ENCODE results near the gene POLA2. TPM values are rescaled to one million over a fixed set of nuclear protein-coding genes. Genes with fewer than 3 reads are reported as not detected.
"Not testable (repeated sequence)": the region's sequence is repeated elsewhere in the genome, so short reads cannot be mapped to it uniquely, and the experiment has no call there.

Gene POLA2
- total RNA-seq, 4 donors from 2014 or later = 3.1 to 14.1 (median 10.4) TPM

DNA sequence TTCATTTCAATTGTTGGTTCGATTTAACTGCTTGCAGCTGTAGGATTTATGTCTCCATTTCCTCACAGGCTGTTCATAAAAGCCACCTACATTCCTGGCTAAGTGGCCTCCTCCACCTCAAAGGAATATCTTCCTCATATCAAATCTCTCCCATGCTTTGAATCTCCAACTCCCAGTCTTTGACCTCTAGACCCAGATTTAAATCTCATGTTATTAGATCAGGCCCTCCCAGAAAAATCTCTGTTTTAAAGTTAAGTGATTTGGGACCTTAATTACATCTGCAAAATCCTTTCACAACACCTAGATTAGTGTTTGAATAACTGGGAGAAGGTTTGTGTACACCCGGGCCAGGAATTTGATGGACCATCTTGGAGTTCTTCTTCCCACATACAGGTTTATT is 33.9 kb upstream of the POLA2 start:
- Histone ChIP-seq H3K27me3 (no peaks in the 10 kb centered on the region), H3K4me1 (peaks cover 10 to 32% (median 18%) of the 10 kb centered on the region in 3 donors), H3K9me3 (no peaks in the 10 kb centered on the region), H3K36me3 (peaks cover 0 to 15% (median 0%) of the 10 kb centered on the region in 3 donors), H3K4me3 (no peak overlapping the region), H3K27ac (no peak overlapping the region)
- intact Hi-C loops (cut with DNase I) = no loop called here
- WGBS, 2 donors = 65 to 86% methylated on average over 2 of the region's 2 CpGs
- no peak for TF ChIP-seq POLR2A (IDR thresholded peaks at IDR 0.05)
- TF ChIP-seq, protein P1, sequence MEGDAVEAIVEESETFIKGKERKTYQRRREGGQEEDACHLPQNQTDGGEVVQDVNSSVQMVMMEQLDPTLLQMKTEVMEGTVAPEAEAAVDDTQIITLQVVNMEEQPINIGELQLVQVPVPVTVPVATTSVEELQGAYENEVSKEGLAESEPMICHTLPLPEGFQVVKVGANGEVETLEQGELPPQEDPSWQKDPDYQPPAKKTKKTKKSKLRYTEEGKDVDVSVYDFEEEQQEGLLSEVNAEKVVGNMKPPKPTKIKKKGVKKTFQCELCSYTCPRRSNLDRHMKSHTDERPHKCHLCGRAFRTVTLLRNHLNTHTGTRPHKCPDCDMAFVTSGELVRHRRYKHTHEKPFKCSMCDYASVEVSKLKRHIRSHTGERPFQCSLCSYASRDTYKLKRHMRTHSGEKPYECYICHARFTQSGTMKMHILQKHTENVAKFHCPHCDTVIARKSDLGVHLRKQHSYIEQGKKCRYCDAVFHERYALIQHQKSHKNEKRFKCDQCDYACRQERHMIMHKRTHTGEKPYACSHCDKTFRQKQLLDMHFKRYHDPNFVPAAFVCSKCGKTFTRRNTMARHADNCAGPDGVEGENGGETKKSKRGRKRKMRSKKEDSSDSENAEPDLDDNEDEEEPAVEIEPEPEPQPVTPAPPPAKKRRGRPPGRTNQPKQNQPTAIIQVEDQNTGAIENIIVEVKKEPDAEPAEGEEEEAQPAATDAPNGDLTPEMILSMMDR (IDR thresholded peaks at IDR 0.05) = no peak
- DNase-seq = no peak

DNA sequence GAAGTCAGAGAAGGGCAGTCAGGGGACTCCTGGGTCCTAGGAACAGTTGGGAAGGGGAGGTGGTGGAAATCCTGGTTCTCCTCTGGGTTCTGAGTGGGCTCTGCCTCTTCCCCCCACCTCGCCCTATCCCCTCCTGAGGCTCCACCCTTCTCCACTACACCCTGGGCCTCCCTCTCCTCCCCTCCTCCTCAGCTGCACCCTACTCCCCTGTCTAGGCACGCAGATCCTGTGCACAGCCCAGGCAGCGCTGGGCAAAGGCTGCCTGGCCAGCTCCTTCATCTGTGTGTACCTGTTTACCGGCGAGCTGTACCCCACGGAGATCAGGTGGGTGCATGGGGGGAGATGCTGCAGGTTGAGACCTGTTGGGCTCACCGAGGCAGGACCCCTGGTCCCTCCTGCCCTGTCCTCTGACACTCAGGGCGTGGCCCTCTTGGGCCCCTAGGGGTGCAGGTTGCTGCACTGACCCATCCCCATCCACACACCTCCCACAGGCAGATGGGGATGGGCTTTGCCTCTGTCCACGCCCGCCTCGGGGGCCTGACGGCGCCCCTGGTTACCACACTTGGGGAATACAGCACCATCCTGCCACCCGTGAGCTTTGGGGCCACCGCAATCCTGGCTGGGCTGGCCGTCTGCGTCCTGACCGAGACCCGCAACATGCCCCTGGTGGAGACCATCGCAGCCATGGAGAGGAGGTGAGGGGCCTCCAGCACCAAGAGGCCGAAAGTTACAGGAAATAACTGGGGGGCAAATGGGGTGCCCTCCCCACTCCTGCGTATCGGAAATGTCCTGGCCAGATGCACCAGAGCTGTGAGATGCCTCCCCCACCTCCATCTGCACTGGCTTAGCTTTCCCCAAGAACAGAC is 25.3 kb upstream of the POLA2 start:
- H3K27ac ChIP-seq = no peak overlapping the region
- DNase-seq = no peak
- H3K9me3 ChIP-seq = no peaks in the 10 kb centered on the region
- H3K4me1 ChIP-seq = peaks cover 0 to 6% (median 0%) of the 10 kb centered on the region in 3 donors
- no peaks in the 10 kb centered on the region for H3K36me3 ChIP-seq
- H3K4me3 ChIP-seq = no peak overlapping the region
- intact Hi-C loops (cut with DNase I) = no loop called here
- TF ChIP-seq, protein P1 (IDR thresholded peaks at IDR 0.05) = no peak
- no peak for TF ChIP-seq POLR2A (IDR thresholded peaks at IDR 0.05)
- no peaks in the 10 kb centered on the region for H3K27me3 ChIP-seq
- 68 to 84% methylated on average over 6 of the region's 23 CpGs for WGBS, 2 donors

DNA sequence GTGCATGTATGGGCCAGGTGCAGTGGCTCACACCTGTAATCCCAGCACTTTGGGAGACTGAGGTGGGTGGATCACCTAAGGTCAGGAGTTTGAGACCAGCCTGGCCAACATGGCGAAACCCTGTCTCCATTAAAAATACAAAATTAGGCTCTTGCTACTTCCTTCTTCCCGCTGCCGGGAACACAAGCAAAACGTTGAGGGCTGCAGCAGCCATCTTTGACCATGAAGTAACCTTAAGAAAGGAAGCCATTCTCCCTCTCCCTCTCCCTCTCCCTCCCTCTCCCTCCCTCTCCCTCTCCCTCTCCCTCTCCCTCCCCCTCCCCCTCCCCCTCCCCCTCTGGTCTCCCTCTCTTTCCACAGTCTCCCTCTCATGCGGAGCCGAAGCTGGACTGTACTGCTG is 23.5 kb upstream of the POLA2 start:
- intact Hi-C loops (cut with DNase I); H3K36me3 ChIP-seq; H3K27ac ChIP-seq; DNase-seq; H3K9me3 ChIP-seq; H3K4me3 ChIP-seq; H3K27me3 ChIP-seq; H3K4me1 ChIP-seq: not testable (repeated sequence)
- WGBS, 2 donors = 64 to 78% methylated on average over 4 to 5 of the region's 6 CpGs

GRCh38 chr11:65241134-65241533 is 20.6 kb upstream of the POLA2 start:
- DNase-seq = no peak
- H3K4me3 ChIP-seq = no peak overlapping the region
- H3K27me3 ChIP-seq = no peaks in the 10 kb centered on the region
- no peak overlapping the region for H3K27ac ChIP-seq
- H3K4me1 ChIP-seq = no peaks in the 10 kb centered on the region
- no peaks in the 10 kb centered on the region for H3K9me3 ChIP-seq
- TF ChIP-seq, protein P1 (IDR thresholded peaks at IDR 0.05) = no peak
- TF ChIP-seq POLR2A (IDR thresholded peaks at IDR 0.05) = no peak
- WGBS, 2 donors = 70 to 73% methylated on average over 5 of the region's 5 CpGs
- H3K36me3 ChIP-seq = no peaks in the 10 kb centered on the region
- intact Hi-C loops (cut with DNase I) = no loop called here

- Histone ChIP-seq H3K36me3 (no peaks in the 10 kb centered on the region), H3K27ac (no peak overlapping the region), H3K4me1 (peaks cover 0 to 5% (median 0%) of the 10 kb centered on the region in 3 donors), H3K27me3 (no peaks in the 10 kb centered on the region), H3K9me3 (no peaks in the 10 kb centered on the region), H3K4me3 (no peak overlapping the region)
- TF ChIP-seq, protein P1 (IDR thresholded peaks at IDR 0.05) = no peak
- no peak for TF ChIP-seq POLR2A (IDR thresholded peaks at IDR 0.05)
- intact Hi-C loops (cut with DNase I) = no loop called here
- DNase-seq = no peak
These were observed 20.1 kb upstream of the POLA2 start for GRCh38 chr11:65241692-65242091.

All from esophagus squamous epithelium (tissue), 5 donors.